Sigmoid colon (tissue), 4 donors: Measurements from ENCODE around the gene CALY.

Experiments
- EP300 ChIP-seq, 4 donors: sonication (generic); formaldehyde crosslinking; IDR thresholded peaks; one replicate each; pipeline ENCODE4 v1.6.1; 2017; ENCODE audit warnings: antibody characterized with exemption in 4 of 4
- TF ChIP-seq, protein P1 (sequence below), 4 experiments: fragments of 450-650 bp in 3 of 4; fragments of 200-600 bp in 1 of 4; IDR thresholded peaks; one replicate each; pipeline ENCODE4 v1.5.1; 2016 to 2019; ENCODE audit warnings: antibody characterized with exemption in 4 of 4, mild to moderate bottlenecking in 3 of 4, moderate library complexity in 2 of 4

DNA sequence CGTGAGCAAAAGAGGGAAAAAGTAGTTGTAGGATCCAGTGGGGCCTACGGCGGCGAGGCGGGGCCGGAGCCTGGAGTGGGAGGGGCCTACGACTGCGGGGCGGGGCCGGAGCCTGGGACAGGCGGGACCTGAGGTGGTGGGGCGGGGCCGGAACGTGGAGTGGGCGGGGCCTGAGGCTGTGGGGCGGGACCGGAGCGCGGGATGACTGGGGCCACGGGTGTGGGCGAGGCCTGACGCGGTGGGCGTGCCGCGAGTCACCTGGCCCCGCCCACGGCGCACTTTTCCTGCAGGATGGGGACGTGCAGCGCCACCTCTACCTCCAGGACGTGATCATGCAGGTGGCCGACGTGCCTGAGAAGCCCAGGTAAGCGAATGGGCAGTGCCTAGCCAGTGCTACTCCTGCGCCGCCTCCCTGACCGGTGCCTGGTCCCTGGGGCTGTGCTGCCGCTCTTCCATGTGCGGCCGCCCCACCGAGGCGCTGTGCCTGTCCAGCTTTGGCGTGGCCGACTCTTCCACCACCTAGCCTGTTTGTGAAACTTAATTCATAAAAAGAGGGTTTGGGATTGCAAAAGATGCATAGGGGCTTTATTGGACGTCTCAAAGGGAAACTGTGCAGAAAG, 27.5 kb downstream of the CALY start:
- TF ChIP-seq, protein P1, sequence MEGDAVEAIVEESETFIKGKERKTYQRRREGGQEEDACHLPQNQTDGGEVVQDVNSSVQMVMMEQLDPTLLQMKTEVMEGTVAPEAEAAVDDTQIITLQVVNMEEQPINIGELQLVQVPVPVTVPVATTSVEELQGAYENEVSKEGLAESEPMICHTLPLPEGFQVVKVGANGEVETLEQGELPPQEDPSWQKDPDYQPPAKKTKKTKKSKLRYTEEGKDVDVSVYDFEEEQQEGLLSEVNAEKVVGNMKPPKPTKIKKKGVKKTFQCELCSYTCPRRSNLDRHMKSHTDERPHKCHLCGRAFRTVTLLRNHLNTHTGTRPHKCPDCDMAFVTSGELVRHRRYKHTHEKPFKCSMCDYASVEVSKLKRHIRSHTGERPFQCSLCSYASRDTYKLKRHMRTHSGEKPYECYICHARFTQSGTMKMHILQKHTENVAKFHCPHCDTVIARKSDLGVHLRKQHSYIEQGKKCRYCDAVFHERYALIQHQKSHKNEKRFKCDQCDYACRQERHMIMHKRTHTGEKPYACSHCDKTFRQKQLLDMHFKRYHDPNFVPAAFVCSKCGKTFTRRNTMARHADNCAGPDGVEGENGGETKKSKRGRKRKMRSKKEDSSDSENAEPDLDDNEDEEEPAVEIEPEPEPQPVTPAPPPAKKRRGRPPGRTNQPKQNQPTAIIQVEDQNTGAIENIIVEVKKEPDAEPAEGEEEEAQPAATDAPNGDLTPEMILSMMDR (IDR thresholded peaks at IDR 0.05): no peak
- no peak for TF ChIP-seq EP300 (IDR thresholded peaks at IDR 0.05)
